Measurements from ENCODE around the gene DNAJC4.

DNAJC4 gene

GRCh38 chr11:64209563-64209843, 20.8 kb upstream of the DNAJC4 start:
- no peak for TF ChIP-seq CTCF (IDR thresholded peaks at IDR 0.05; ENCODE audit: low read length, missing control alignments)
- DNase-seq (ENCODE audit: low read depth): no peak
- no peak overlapping the region for H3K4me3 ChIP-seq (replicated peaks; ENCODE audit: low read depth, low read length)

GRCh38 chr11:64210301-64211020, 19.9 kb upstream of the DNAJC4 start:
- no peak overlapping the region for H3K4me3 ChIP-seq (replicated peaks; ENCODE audit: low read depth, low read length)
- no peak for TF ChIP-seq CTCF (IDR thresholded peaks at IDR 0.05; ENCODE audit: low read length, missing control alignments)
- no peak for DNase-seq (ENCODE audit: low read depth)

GRCh38 chr11:64211181-64211872, 19.0 kb upstream of the DNAJC4 start:
- TF ChIP-seq CTCF (IDR thresholded peaks at IDR 0.05; ENCODE audit: low read length, missing control alignments): no peak
- no peak for DNase-seq (ENCODE audit: low read depth)
- no peak overlapping the region for H3K4me3 ChIP-seq (replicated peaks; ENCODE audit: low read depth, low read length)

- no peak overlapping the region for H3K4me3 ChIP-seq (replicated peaks; ENCODE audit: low read depth, low read length)
- no peak for TF ChIP-seq CTCF (IDR thresholded peaks at IDR 0.05; ENCODE audit: low read length, missing control alignments)
- no peak for DNase-seq (ENCODE audit: low read depth)
Observed at GRCh38 chr11:64216879-64217278, 13.5 kb upstream of the DNAJC4 start.

- DNase-seq (ENCODE audit: low read depth): no peak
- no peak overlapping the region for H3K4me3 ChIP-seq (replicated peaks; ENCODE audit: low read depth, low read length)
- TF ChIP-seq CTCF (IDR thresholded peaks at IDR 0.05; ENCODE audit: low read length, missing control alignments): no peak
Observed at GRCh38 chr11:64218628-64219353, 11.6 kb upstream of the DNAJC4 start.

GRCh38 chr11:64219354-64219684, 11.0 kb upstream of the DNAJC4 start:
- no peak for DNase-seq (ENCODE audit: low read depth)
- H3K4me3 ChIP-seq (replicated peaks; ENCODE audit: low read depth, low read length): no peak overlapping the region
- TF ChIP-seq CTCF (IDR thresholded peaks at IDR 0.05; ENCODE audit: low read length, missing control alignments): no peak
